CD14-positive monocyte (primary cell): Measurements from ENCODE around the gene FXYD2. TPM values are rescaled to one million over a fixed set of nuclear protein-coding genes. Genes with fewer than 3 reads are reported as not detected.
A peak's percentile ranks its signal among the peaks of the same experiment; 100 is the strongest.

Experiments
- DNase-seq, 3 donors: peaks; one replicate each; pipeline ENCODE4 v3.0.0-alpha.2; 2011 to 2022
- H2AFZ ChIP-seq: 2 replicates; pipeline ENCODE4 v1.6.0; 2012; ENCODE audit warnings: mild to moderate bottlenecking, low read depth, low read length, inconsistent platforms; ENCODE audit not compliant: insufficient read depth, poor library complexity, severe bottlenecking
- H3K27ac ChIP-seq, 2 donors: 1 replicate in 1 of 2; 2 replicates in 1 of 2; pipeline ENCODE4 v1.5.1; 2012 to 2013; ENCODE audit warnings: low read length in 2 of 2, control low read depth in 1 of 2, inconsistent platforms in 1 of 2, low read depth in 1 of 2, mild to moderate bottlenecking in 1 of 2
- H3K27me3 ChIP-seq, 2 donors: one replicate each; pipeline versions ENCODE4 v1.6.0 to v1.6.1; 2011 to 2013; ENCODE audit warnings: low read length in 2 of 2; ENCODE audit not compliant: control insufficient read depth in 2 of 2, insufficient read depth in 2 of 2
- H3K36me3 ChIP-seq, 2 donors: replicated peaks in 1 of 2; 1 replicate in 1 of 2; 2 replicates in 1 of 2; pipeline versions ENCODE4 v1.5.1 to v1.6.1; 2012 to 2013; ENCODE audit warnings: low read length in 2 of 2, control low read depth in 1 of 2, inconsistent platforms in 1 of 2, mild to moderate bottlenecking in 1 of 2; ENCODE audit not compliant: insufficient read depth in 2 of 2, control insufficient read depth in 1 of 2
- H3K4me1 ChIP-seq, 2 donors: 1 replicate in 1 of 2; 2 replicates in 1 of 2; pipeline versions ENCODE4 v1.5.1 to v1.6.1; 2012 to 2013; ENCODE audit warnings: low read length in 2 of 2, control low read depth in 1 of 2, inconsistent platforms in 1 of 2, mild to moderate bottlenecking in 1 of 2, moderate library complexity in 1 of 2; ENCODE audit not compliant: insufficient read depth in 2 of 2, control insufficient read depth in 1 of 2
- H3K4me2 ChIP-seq: replicated peaks from 2 replicates; pipeline ENCODE3; 2012; ENCODE audit warnings: low read length, moderate library complexity, mild to moderate bottlenecking; ENCODE audit not compliant: poor library complexity, severe bottlenecking; ENCODE audit errors: extremely low read depth
- H3K4me3 ChIP-seq, 3 experiments: fragments of 200-600 bp in 1 of 3; sonication (generic) in 1 of 3; replicated peaks in 1 of 3; 1 replicate in 2 of 3; 2 replicates in 1 of 3; pipeline ENCODE4 v1.5.1; 2011 to 2013; ENCODE audit warnings: low read length in 3 of 3, mild to moderate bottlenecking in 3 of 3, control low read depth in 2 of 3, low read depth in 2 of 3, inconsistent platforms in 1 of 3, moderate library complexity in 1 of 3
- H3K79me2 ChIP-seq: 2 replicates; pipeline ENCODE4 v1.6.0; 2012; ENCODE audit warnings: mild to moderate bottlenecking, control low read depth, inconsistent platforms, low read length, moderate library complexity; ENCODE audit not compliant: insufficient read depth
- H3K9ac ChIP-seq: 2 replicates; pipeline ENCODE4 v1.6.0; 2017; ENCODE audit warnings: low read length, mild to moderate bottlenecking; ENCODE audit not compliant: insufficient read depth, poor library complexity, severe bottlenecking
- H3K9me3 ChIP-seq, 2 donors: replicated peaks in 1 of 2; 1 replicate in 1 of 2; 2 replicates in 1 of 2; pipeline versions ENCODE4 v1.5.1 to v1.6.1; 2012 to 2013; ENCODE audit warnings: low read length in 2 of 2, control low read depth in 1 of 2; ENCODE audit not compliant: control insufficient read depth in 1 of 2, insufficient read depth in 1 of 2
- H4K20me1 ChIP-seq: 2 replicates; pipeline ENCODE4 v1.6.0; 2012; ENCODE audit warnings: mild to moderate bottlenecking, low read length, control low read depth, moderate library complexity; ENCODE audit not compliant: insufficient read depth
- H3K27ac Mint-ChIP-seq, 7 donors: one replicate each; pipeline ENCODE4 v1.8.0; 2020; ENCODE audit warnings: mild to moderate bottlenecking in 7 of 7, mixed read lengths in 7 of 7, moderate library complexity in 6 of 7, inconsistent platforms in 2 of 7
- H3K27me3 Mint-ChIP-seq, 3 donors: one replicate each; pipeline ENCODE4 v1.8.0; 2021 to 2022; ENCODE audit warnings: low read depth in 3 of 3, mild to moderate bottlenecking in 3 of 3, mixed read lengths in 3 of 3, moderate library complexity in 3 of 3, inconsistent platforms in 1 of 3
- H3K36me3 Mint-ChIP-seq, 2 donors: one replicate each; pipeline ENCODE4 v1.8.0; 2020; ENCODE audit warnings: mixed read lengths in 2 of 2, inconsistent platforms in 1 of 2, mild to moderate bottlenecking in 1 of 2
- H3K4me1 Mint-ChIP-seq: one replicate; pipeline ENCODE4 v1.8.0; 2020; ENCODE audit warnings: mild to moderate bottlenecking, mixed read lengths
- H3K4me3 Mint-ChIP-seq, 2 donors: one replicate each; pipeline ENCODE4 v1.8.0; 2020; ENCODE audit warnings: mild to moderate bottlenecking in 2 of 2, mixed read lengths in 2 of 2, moderate library complexity in 1 of 2
- H3K9me3 Mint-ChIP-seq, 7 donors: one replicate each; pipeline ENCODE4 v1.8.0; 2020 to 2022; ENCODE audit warnings: mixed read lengths in 7 of 7, mild to moderate bottlenecking in 6 of 7, moderate library complexity in 6 of 7, inconsistent platforms in 2 of 7
- WGBS: methylation state at CpG from one replicate; pipeline ENCODE4 v1.1.5; 2013; ENCODE audit warnings: missing lambda C conversion rate; ENCODE audit not compliant: insufficient coverage; 5-methylcytosine and 5-hydroxymethylcytosine counted together
- intact Hi-C, 2 donors: fragments of 100-400 bp; cut with micrococcal nuclease; formaldehyde crosslinking; loops; one replicate each; pipeline versions ENCODE4 v1.15.0 to v1.15.1; 2023
- polyA plus RNA-seq, 3 donors: library from polyadenylated mRNA; depleted of rRNA in 1 of 3; unstranded in 2 of 3; stranded (reverse) in 1 of 3; fragments of 300-500 nt in 2 of 3; fragments of >200 nt in 1 of 3; fragmentation: Illumina TruSeq in 2 of 3; gene quantifications; 1 replicate in 2 of 3; 2 replicates in 1 of 3; pipeline ENCODE4 v1.2.3, GENCODE V29; 2012 to 2021
- TF ChIP-seq, protein P1 (sequence below): fragments of 200-600 bp; IDR thresholded peaks from one replicate; pipeline ENCODE4 v1.8.0; 2022; ENCODE audit warnings: antibody characterized with exemption, mild to moderate bottlenecking

Gene FXYD2
- polyA plus RNA-seq, 3 donors, result 0.96 to 4.4 (median 2.5) TPM

DNA sequence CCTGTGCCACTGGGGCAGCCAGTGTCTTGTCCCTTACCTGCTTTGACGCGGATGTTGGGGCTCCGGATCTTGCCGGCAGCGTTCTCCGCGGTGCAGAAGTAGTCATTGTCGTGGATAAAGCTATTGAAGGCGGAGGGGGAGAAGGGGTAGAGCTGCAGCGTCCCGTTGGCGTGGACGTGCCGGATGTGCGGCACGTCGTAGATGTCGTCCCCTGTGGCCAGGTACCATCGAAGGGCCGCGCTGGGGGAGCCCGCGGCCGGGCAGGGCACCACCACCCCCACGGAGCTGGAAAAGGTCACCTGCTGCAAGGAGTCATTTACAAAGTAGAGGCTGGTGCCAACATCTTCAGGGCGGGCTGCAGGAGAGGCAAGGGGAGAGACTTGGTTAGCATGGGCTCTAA is 44.1 kb downstream of the FXYD2 start:
- TF ChIP-seq, protein P1, sequence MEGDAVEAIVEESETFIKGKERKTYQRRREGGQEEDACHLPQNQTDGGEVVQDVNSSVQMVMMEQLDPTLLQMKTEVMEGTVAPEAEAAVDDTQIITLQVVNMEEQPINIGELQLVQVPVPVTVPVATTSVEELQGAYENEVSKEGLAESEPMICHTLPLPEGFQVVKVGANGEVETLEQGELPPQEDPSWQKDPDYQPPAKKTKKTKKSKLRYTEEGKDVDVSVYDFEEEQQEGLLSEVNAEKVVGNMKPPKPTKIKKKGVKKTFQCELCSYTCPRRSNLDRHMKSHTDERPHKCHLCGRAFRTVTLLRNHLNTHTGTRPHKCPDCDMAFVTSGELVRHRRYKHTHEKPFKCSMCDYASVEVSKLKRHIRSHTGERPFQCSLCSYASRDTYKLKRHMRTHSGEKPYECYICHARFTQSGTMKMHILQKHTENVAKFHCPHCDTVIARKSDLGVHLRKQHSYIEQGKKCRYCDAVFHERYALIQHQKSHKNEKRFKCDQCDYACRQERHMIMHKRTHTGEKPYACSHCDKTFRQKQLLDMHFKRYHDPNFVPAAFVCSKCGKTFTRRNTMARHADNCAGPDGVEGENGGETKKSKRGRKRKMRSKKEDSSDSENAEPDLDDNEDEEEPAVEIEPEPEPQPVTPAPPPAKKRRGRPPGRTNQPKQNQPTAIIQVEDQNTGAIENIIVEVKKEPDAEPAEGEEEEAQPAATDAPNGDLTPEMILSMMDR, result no peak
- Histone ChIP-seq H3K79me2 (no peaks in the 10 kb centered on the region), H3K9ac (no peak overlapping the region), H2AFZ (no peak overlapping the region), H3K27ac (no peak overlapping the region), H3K36me3 (no peaks in the 10 kb centered on the region), H3K4me1 (no peaks in the 10 kb centered on the region), H3K4me3 (no peak overlapping the region), H3K4me2 (no peak overlapping the region), H3K9me3 (no peaks in the 10 kb centered on the region), H3K27me3 (peaks cover 0 to 10% of the 10 kb centered on the region in 2 donors), H4K20me1 (no peaks in the 10 kb centered on the region)
- intact Hi-C loops, result no loop called here
- WGBS, result 94% methylated on average over 26 of the region's 26 CpGs
- Mint-ChIP-seq H3K27me3 (peaks cover 18 to 26% (median 21%) of the 10 kb centered on the region in 3 donors), H3K9me3 (peaks cover 0 to 1% (median 0%) of the 10 kb centered on the region in 7 donors), H3K4me1 (no peaks in the 10 kb centered on the region), H3K27ac (no peak overlapping the region), H3K36me3 (no peaks in the 10 kb centered on the region), H3K4me3 (peak overlapping the region in 1 of 2 donors; percentile 51)
- DNase-seq, result no peak

DNA sequence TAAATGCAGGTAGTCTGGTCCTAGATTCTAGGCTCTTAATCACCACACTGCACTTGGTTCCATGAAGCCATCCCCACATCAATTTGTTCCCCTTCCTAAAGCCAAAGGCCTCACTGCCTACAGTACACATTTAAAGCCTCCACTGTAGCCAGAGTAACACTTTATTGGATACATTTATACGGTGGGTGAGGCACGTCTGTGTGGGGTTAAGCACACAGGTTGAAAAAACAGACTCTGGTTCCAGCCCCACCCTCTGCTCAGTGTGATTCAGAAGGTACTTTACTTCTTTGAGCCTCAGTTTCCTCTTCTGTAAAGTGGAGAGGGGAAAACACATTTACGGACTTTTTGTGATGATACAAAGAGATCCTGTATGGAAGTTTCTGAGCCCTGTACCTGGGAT is 50.0 kb downstream of the FXYD2 start:
- intact Hi-C loops, result no loop called here
- Histone ChIP-seq H3K9ac (no peak overlapping the region), H3K9me3 (no peaks in the 10 kb centered on the region), H3K27ac (no peak overlapping the region), H3K79me2 (no peaks in the 10 kb centered on the region), H3K4me2 (no peak overlapping the region), H3K36me3 (no peaks in the 10 kb centered on the region), H3K4me1 (no peaks in the 10 kb centered on the region), H3K4me3 (no peak overlapping the region), H3K27me3 (no peaks in the 10 kb centered on the region), H2AFZ (no peak overlapping the region), H4K20me1 (no peaks in the 10 kb centered on the region)
- no peaks in the 10 kb centered on the region for H3K4me1 Mint-ChIP-seq
- TF ChIP-seq, protein P1, result no peak
- no peak overlapping the region for H3K27ac Mint-ChIP-seq
- H3K4me3 Mint-ChIP-seq, result no peak overlapping the region
- peaks cover 0 to 1% (median 0%) of the 10 kb centered on the region in 7 donors for H3K9me3 Mint-ChIP-seq
- DNase-seq, result no peak
- WGBS, result no CpG with 5 or more reads among the region's 3 CpGs
- H3K27me3 Mint-ChIP-seq, result peaks cover 9 to 15% (median 10%) of the 10 kb centered on the region in 3 donors
- H3K36me3 Mint-ChIP-seq, result no peaks in the 10 kb centered on the region
